HepG2 (cell line): ENCODE data around the gene MTCH1. TPM values are rescaled to one million over a fixed set of nuclear protein-coding genes. Genes with fewer than 3 reads are reported as not detected.

ENCODE experiments used
- BRCA1 ChIP-seq: sonication (generic); formaldehyde crosslinking; IDR thresholded peaks from 2 replicates; pipeline ENCODE4 v1.4.0; 2020; ENCODE audit warnings: missing genetic modification reagents
- CENPT ChIP-seq: sonication (generic); formaldehyde crosslinking; IDR thresholded peaks from 2 replicates; pipeline ENCODE4 v1.8.0; 2022; ENCODE audit warnings: low read depth, mild to moderate bottlenecking, moderate library complexity, missing genetic modification reagents
- DPF2 ChIP-seq: sonication (generic); formaldehyde crosslinking; IDR thresholded peaks from 2 replicates; pipeline ENCODE4 v1.4.0; 2020; ENCODE audit warnings: mild to moderate bottlenecking, low read depth, missing genetic modification reagents, borderline replicate concordance
- FOSL1 ChIP-seq: sonication (generic); formaldehyde crosslinking; IDR thresholded peaks from 2 replicates; pipeline ENCODE4 v1.9.0; 2021; ENCODE audit warnings: missing genetic modification reagents, borderline replicate concordance
- FOXC1 ChIP-seq: sonication (generic); formaldehyde crosslinking; IDR thresholded peaks from 2 replicates; pipeline ENCODE4 v1.8.0; 2022; ENCODE audit warnings: mild to moderate bottlenecking, missing genetic modification reagents, borderline replicate concordance
- HMG20A ChIP-seq: IDR thresholded peaks from 2 replicates; pipeline ENCODE4 v1.6.1; 2016; ENCODE audit warnings: borderline replicate concordance
- HNF4G ChIP-seq, 2 experiments: sonication (generic) in 1 of 2; formaldehyde crosslinking in 1 of 2; IDR thresholded peaks; 2 replicates each; pipeline versions ENCODE4 v1.4.0 to v1.6.1; 2011 to 2020; ENCODE audit warnings: borderline replicate concordance in 2 of 2, low read depth in 2 of 2, mild to moderate bottlenecking in 2 of 2, low read length in 1 of 2, missing genetic modification reagents in 1 of 2, moderate library complexity in 1 of 2
- KLF13 ChIP-seq: sonication (generic); formaldehyde crosslinking; IDR thresholded peaks from 2 replicates; pipeline ENCODE4 v1.4.0; 2020; ENCODE audit warnings: mild to moderate bottlenecking, missing genetic modification reagents
- NR2F1 ChIP-seq, 2 experiments: fragments of 450-650 bp in 1 of 2; formaldehyde crosslinking in 1 of 2; IDR thresholded peaks; 2 replicates each; pipeline versions ENCODE4 v1.5.0 to v1.6.1; 2016 to 2020; ENCODE audit warnings: mild to moderate bottlenecking in 1 of 2, missing compliant biosample characterization in 1 of 2, missing genetic modification reagents in 1 of 2, moderate library complexity in 1 of 2
- RFX5 ChIP-seq: IDR thresholded peaks from 2 replicates; pipeline ENCODE4 v1.6.1; 2011; ENCODE audit warnings: low read depth, low read length, improper control_type of control experiment
- SALL1 ChIP-seq: sonication (generic); formaldehyde crosslinking; IDR thresholded peaks from 2 replicates; pipeline ENCODE4 v1.8.0; 2022; ENCODE audit warnings: mild to moderate bottlenecking, missing genetic modification reagents
- SP140L ChIP-seq: sonication (generic); formaldehyde crosslinking; IDR thresholded peaks from 2 replicates; pipeline ENCODE4 v1.4.0; 2020; ENCODE audit warnings: missing genetic modification reagents, borderline replicate concordance
- TCF7 ChIP-seq: sonication (generic); IDR thresholded peaks from 2 replicates; pipeline ENCODE4 v1.6.1; 2016; ENCODE audit warnings: antibody characterized with exemption, low read depth
- ZBTB33 ChIP-seq: sonication (generic); formaldehyde crosslinking; IDR thresholded peaks from 2 replicates; pipeline ENCODE4 v1.4.0; 2020; ENCODE audit warnings: missing genetic modification reagents
- ZBTB42 ChIP-seq: sonication (generic); formaldehyde crosslinking; IDR thresholded peaks from 2 replicates; pipeline ENCODE4 v1.5.0; 2020; ENCODE audit warnings: mild to moderate bottlenecking, missing genetic modification reagents
- ZNF251 ChIP-seq: sonication (generic); formaldehyde crosslinking; IDR thresholded peaks from 2 replicates; pipeline ENCODE4 v1.9.0; 2021; ENCODE audit warnings: mild to moderate bottlenecking, missing genetic modification reagents
- ZNF331 ChIP-seq: sonication (generic); formaldehyde crosslinking; IDR thresholded peaks from 2 replicates; pipeline ENCODE4 v1.4.0; 2020; ENCODE audit warnings: missing genetic modification reagents
- ZNF484 ChIP-seq: sonication (generic); formaldehyde crosslinking; IDR thresholded peaks from 2 replicates; pipeline ENCODE4 v1.5.1; 2020; ENCODE audit warnings: mild to moderate bottlenecking, low read depth, missing genetic modification reagents, borderline replicate concordance
- ZNF776 ChIP-seq: sonication (generic); formaldehyde crosslinking; IDR thresholded peaks from 2 replicates; pipeline ENCODE4 v1.4.0; 2020; ENCODE audit warnings: mild to moderate bottlenecking, missing genetic modification reagents
- ZNF879 ChIP-seq: sonication (generic); formaldehyde crosslinking; IDR thresholded peaks from 2 replicates; pipeline ENCODE4 v1.8.1; 2023; ENCODE audit warnings: missing genetic modification reagents
- polyA plus RNA-seq, 8 experiments: library from polyadenylated mRNA; depleted of rRNA in 3 of 8; stranded (reverse) in 7 of 8; unstranded in 1 of 8; fragments of >200 nt; fragmentation: Illumina TruSeq in 4 of 8; extraction: Trizol in 4 of 8; gene quantifications; 2 replicates each; pipeline versions ENCODE4 v1.2.1 to v1.2.3, GENCODE V29; 2011 to 2016; ENCODE audit warnings: low read depth in 4 of 8, missing spikeins in 1 of 8, mixed read lengths in 1 of 8; ENCODE audit not compliant: insufficient read depth in 1 of 8
- total RNA-seq, 5 experiments: library from RNA; depleted of rRNA; stranded (reverse); fragments of >200 nt; fragmentation: Illumina TruSeq; extraction: Trizol; gene quantifications; 2 replicates each; pipeline ENCODE4 v1.2.3, GENCODE V29; 2016; ENCODE audit warnings: low read depth in 1 of 5
- TF ChIP-seq, protein P1 (sequence below): sonication (generic); formaldehyde crosslinking; conservative IDR thresholded peaks from 2 replicates; pipeline ENCODE4 v1.8.0; 2022; ENCODE audit warnings: mild to moderate bottlenecking, moderate library complexity, missing genetic modification reagents
- TF ChIP-seq, protein P2 (sequence below): sonication (generic); formaldehyde crosslinking; conservative IDR thresholded peaks from 2 replicates; pipeline ENCODE4 v1.5.0; 2020; ENCODE audit warnings: missing genetic modification reagents

MTCH1 gene
- total and polyA plus RNA-seq, 2 of the 13 experiments (the other 11 are each of a cell fraction or from before 2014, with no cell fraction given) = 86.2 to 144 TPM

DNA sequence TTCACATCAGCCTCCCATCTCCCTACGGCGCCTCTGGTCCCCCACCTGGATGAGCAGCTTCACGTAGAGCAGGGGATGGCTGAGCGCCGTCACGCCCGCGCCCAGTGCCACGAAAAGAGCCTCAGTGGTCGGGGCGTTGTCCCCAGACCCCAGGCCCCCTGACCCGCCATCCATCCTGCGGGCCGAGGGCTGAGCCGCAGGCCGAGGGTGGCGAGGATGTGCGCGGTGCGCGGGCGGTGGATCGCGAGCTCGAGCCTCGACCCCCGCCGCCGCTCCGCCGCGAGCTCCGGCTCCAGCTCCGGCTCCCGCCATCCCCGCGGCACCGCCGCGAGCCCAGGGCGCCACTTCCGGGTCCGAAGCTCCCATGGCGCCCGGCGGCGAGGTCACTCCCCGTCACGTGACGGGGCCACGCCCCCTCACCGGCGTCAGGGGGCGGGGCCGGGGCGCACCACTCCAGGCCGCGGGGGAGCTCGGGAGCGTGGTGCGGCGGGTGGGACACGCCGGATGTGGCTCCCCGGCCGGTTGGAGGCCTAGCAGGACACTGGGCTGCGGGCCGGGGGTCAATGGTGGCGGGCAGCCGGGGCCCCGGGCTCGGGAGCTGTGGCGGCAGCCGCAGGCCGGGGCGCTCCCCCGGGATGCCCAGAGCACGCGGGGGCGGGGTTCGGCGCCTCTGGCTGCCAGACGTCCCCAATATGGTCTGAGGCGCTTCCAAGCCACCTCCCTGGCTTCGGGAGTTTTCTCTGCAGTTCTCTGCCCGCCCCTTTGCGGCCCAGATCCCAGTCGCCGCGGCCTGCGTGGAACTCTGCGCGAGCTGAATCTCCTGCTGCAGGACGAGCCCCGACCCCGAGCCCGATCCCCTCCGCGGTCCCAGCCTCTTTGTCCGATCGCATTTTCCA, at the start of gene MTCH1 (continued):
- TF ChIP-seq, protein P1, sequence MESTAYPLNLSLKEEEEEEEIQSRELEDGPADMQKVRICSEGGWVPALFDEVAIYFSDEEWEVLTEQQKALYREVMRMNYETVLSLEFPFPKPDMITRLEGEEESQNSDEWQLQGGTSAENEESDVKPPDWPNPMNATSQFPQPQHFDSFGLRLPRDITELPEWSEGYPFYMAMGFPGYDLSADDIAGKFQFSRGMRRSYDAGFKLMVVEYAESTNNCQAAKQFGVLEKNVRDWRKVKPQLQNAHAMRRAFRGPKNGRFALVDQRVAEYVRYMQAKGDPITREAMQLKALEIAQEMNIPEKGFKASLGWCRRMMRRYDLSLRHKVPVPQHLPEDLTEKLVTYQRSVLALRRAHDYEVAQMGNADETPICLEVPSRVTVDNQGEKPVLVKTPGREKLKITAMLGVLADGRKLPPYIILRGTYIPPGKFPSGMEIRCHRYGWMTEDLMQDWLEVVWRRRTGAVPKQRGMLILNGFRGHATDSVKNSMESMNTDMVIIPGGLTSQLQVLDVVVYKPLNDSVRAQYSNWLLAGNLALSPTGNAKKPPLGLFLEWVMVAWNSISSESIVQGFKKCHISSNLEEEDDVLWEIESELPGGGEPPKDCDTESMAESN (CRISPR knock-in tag) = peak; percentile 66; the same call in 1 of the 2 replicates
- TF ChIP-seq ZNF776 (CRISPR knock-in tag) (peak; percentile 74; the same call in 1 of the 2 replicates), RFX5 (no peak), ZBTB33 (no peak), ZNF331 (CRISPR knock-in tag) (0 out of 2 replicates have a peak, but pooled peaks have one; percentile 68), CENPT (peak; percentile 88), ZNF251 (no peak), ZBTB42 (CRISPR knock-in tag) (peak; percentile 58; the same call in 1 of the 2 replicates), SALL1 (CRISPR knock-in tag) (peak; percentile 45), BRCA1 (CRISPR knock-in tag) (no peak), NR2F1 (CRISPR knock-in tag; IDR thresholded peaks at IDR 0.05) (peak in 1 of 2 experiments; percentile 42; a peak in 1 of 4 replicates), FOSL1 (no peak), ZNF879 (CRISPR knock-in tag) (no peak; the same call in 1 of the 2 replicates), ZNF484 (CRISPR knock-in tag) (no peak), SP140L (no peak), HMG20A (no peak), DPF2 (CRISPR knock-in tag) (no peak), KLF13 (CRISPR knock-in tag) (no peak), HNF4G (IDR thresholded peaks at IDR 0.05; ENCODE audit: borderline replicate concordance, low read depth, low read length) (no peak), HNF4G (CRISPR knock-in tag; IDR thresholded peaks at IDR 0.05; ENCODE audit: borderline replicate concordance, low read depth) (no peak), FOXC1 (CRISPR knock-in tag) (no peak), TCF7 (no peak)
- TF ChIP-seq, protein P2, sequence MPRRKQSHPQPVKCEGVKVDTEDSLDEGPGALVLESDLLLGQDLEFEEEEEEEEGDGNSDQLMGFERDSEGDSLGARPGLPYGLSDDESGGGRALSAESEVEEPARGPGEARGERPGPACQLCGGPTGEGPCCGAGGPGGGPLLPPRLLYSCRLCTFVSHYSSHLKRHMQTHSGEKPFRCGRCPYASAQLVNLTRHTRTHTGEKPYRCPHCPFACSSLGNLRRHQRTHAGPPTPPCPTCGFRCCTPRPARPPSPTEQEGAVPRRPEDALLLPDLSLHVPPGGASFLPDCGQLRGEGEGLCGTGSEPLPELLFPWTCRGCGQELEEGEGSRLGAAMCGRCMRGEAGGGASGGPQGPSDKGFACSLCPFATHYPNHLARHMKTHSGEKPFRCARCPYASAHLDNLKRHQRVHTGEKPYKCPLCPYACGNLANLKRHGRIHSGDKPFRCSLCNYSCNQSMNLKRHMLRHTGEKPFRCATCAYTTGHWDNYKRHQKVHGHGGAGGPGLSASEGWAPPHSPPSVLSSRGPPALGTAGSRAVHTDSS = 0 out of 2 replicates have a peak, but pooled peaks have one; percentile 70
